HepG2 (cell line): ENCODE results near the gene FAM124B. TPM values are rescaled to one million over a fixed set of nuclear protein-coding genes. Genes with fewer than 3 reads are reported as not detected.

Experiments used
- ATAC-seq: fragments of 200-7000 bp; cut with Tn5 transposase; 3 replicates; pipeline ENCODE4 v1.9.1; 2020; ENCODE audit warnings: mild to moderate bottlenecking, moderate library complexity
- BruUV-seq: library from RNA; stranded (reverse); fragments of 400-500 nt; replicated peaks from 2 replicates; lab custom pipeline; 2021; lab: Mats Ljungman, UMichigan
- CTCF ChIA-PET: fragments of 300-600 bp; formaldehyde crosslinking; extraction: SDS; loops from one replicate; lab custom pipeline; 2021; ENCODE audit warnings: low total read pairs, inconsistent platforms, low intra/inter-chr PET ratio; lab: Yijun Ruan, JAX
- POLR2A ChIA-PET: fragments of 350-600 bp; sonication (Branson Sonifier 250); formaldehyde crosslinking; loops from one replicate; lab custom pipeline; 2020; ENCODE audit warnings: antibody characterized with exemption, inconsistent platforms; lab: Yijun Ruan, JAX
- DNase-seq: peaks from one replicate; pipeline ENCODE4 v3.0.0-alpha.2; 2015; ENCODE audit warnings: low spot score
- FAIRE-seq: peaks from 3 replicates; lab custom pipeline; 2011; peaks lifted over from hg19 to GRCh38; lab: Jason Lieb, UNC
- H2AFZ ChIP-seq: one replicate; pipeline ENCODE4 v1.6.1; 2011; ENCODE audit warnings: low read length, inconsistent platforms
- H3K27ac ChIP-seq: fragments of 300-600 bp; 3 replicates; pipeline ENCODE4 v1.8.0; 2011; ENCODE audit warnings: mixed run types, mild to moderate bottlenecking, mixed read lengths, low read length, inconsistent platforms; ENCODE audit not compliant: insufficient read depth; ENCODE audit errors: extremely low read length
- H3K27me3 ChIP-seq, 2 experiments: fragments of 200-600 bp in 1 of 2; 2 replicates in 1 of 2; 3 replicates in 1 of 2; pipeline versions ENCODE4 v1.6.0 to v1.8.0; 2011; ENCODE audit warnings: low read length in 2 of 2, mild to moderate bottlenecking in 2 of 2, moderate library complexity in 2 of 2, inconsistent platforms in 1 of 2; ENCODE audit not compliant: insufficient read depth in 2 of 2, control insufficient read depth in 1 of 2
- H3K36me3 ChIP-seq, 2 experiments: fragments of 200-600 bp in 1 of 2; replicated peaks in 1 of 2; 2 replicates in 1 of 2; 3 replicates in 1 of 2; pipeline versions ENCODE4 v1.5.1 to v1.8.0; 2011; ENCODE audit warnings: low read length in 2 of 2, inconsistent platforms in 1 of 2; ENCODE audit not compliant: insufficient read depth in 2 of 2, control insufficient read depth in 1 of 2
- H3K4me1 ChIP-seq: 2 replicates; pipeline ENCODE4 v1.5.1; 2012; ENCODE audit warnings: low read length, inconsistent platforms; ENCODE audit not compliant: insufficient read depth
- H3K4me2 ChIP-seq: 2 replicates; pipeline ENCODE4 v1.6.0; 2011; ENCODE audit warnings: low read depth, low read length, inconsistent platforms
- H3K4me3 ChIP-seq, 3 experiments: fragments of 200-600 bp in 1 of 3; sonication (generic), shearing (Covaris generic) in 1 of 3; replicated peaks in 1 of 3; 2 replicates each; pipeline ENCODE4 v1.5.1; 2011 to 2016; ENCODE audit warnings: low read length in 3 of 3, inconsistent platforms in 2 of 3, low read depth in 2 of 3, mild to moderate bottlenecking in 2 of 3, control low read depth in 1 of 3, mixed read lengths in 1 of 3; ENCODE audit not compliant: insufficient read depth in 1 of 3
- H3K79me2 ChIP-seq: one replicate; pipeline ENCODE4 v1.6.1; 2011; ENCODE audit warnings: low read length, inconsistent platforms; ENCODE audit not compliant: insufficient read depth
- H3K9ac ChIP-seq: 2 replicates; pipeline ENCODE4 v1.6.0; 2011; ENCODE audit warnings: mild to moderate bottlenecking, low read depth, low read length, inconsistent platforms; ENCODE audit not compliant: insufficient read depth
- H3K9me3 ChIP-seq: 2 replicates; pipeline ENCODE4 v1.5.1; 2012; ENCODE audit warnings: mild to moderate bottlenecking, low read length
- H4K20me1 ChIP-seq: 2 replicates; pipeline ENCODE4 v1.6.0; 2011; ENCODE audit warnings: inconsistent platforms, mild to moderate bottlenecking, low read length, moderate library complexity; ENCODE audit not compliant: insufficient read depth
- CCDC6 ChIP-seq: sonication (generic); formaldehyde crosslinking; IDR thresholded peaks from 2 replicates; pipeline ENCODE4 v1.8.1; 2022; ENCODE audit warnings: mild to moderate bottlenecking, missing genetic modification reagents, moderate library complexity
- HCFC1 ChIP-seq: fragments of 150-350 bp; IDR thresholded peaks from 2 replicates; pipeline ENCODE4 v1.6.1; 2014; ENCODE audit warnings: low read depth, low read length
- ZNF230 ChIP-seq: sonication (generic); formaldehyde crosslinking; IDR thresholded peaks from 2 replicates; pipeline ENCODE4 v1.4.0; 2020; ENCODE audit warnings: mild to moderate bottlenecking, missing genetic modification reagents
- ZNF234 ChIP-seq: sonication (generic); formaldehyde crosslinking; conservative IDR thresholded peaks from 2 replicates; pipeline ENCODE4 v1.5.1; 2020; ENCODE audit warnings: mild to moderate bottlenecking, missing genetic modification reagents
- ZNF660 ChIP-seq: sonication (generic); formaldehyde crosslinking; IDR thresholded peaks from 2 replicates; pipeline ENCODE4 v1.5.1; 2020; ENCODE audit warnings: mild to moderate bottlenecking, low read depth, missing genetic modification reagents, borderline replicate concordance
- ZNF670 ChIP-seq: sonication (generic); formaldehyde crosslinking; IDR thresholded peaks from 2 replicates; pipeline ENCODE4 v1.8.0; 2022; ENCODE audit warnings: mild to moderate bottlenecking, missing genetic modification reagents, borderline replicate concordance
- ZNF777 ChIP-seq: sonication (generic); formaldehyde crosslinking; IDR thresholded peaks from 2 replicates; pipeline ENCODE4 v1.4.0; 2020; ENCODE audit warnings: missing genetic modification reagents
- WGBS: methylation state at CpG from one replicate; pipeline ENCODE4 v1.1.6; 2017; ENCODE audit warnings: low lambda C conversion rate; 5-methylcytosine and 5-hydroxymethylcytosine counted together
- in situ Hi-C: cut with HindIII; loops from 2 replicates; pipeline ENCODE4 v1.10.0; 2017; ENCODE audit warnings: low pct_unique_long_range_greater_than_20kb; ENCODE audit not compliant: extremely low pct_ligation_motif_present
- intact Hi-C: fragments of 100-400 bp; cut with micrococcal nuclease; formaldehyde crosslinking; loops from one replicate; pipeline ENCODE4 v1.10.0; 2022; ENCODE audit not compliant: unreplicated experiment
- polyA plus RNA-seq, 8 experiments: library from polyadenylated mRNA; depleted of rRNA in 3 of 8; stranded (reverse) in 7 of 8; unstranded in 1 of 8; fragments of >200 nt; fragmentation: Illumina TruSeq in 4 of 8; extraction: Trizol in 4 of 8; gene quantifications; 2 replicates each; pipeline versions ENCODE4 v1.2.1 to v1.2.3, GENCODE V29; 2011 to 2016; ENCODE audit warnings: low read depth in 4 of 8, missing spikeins in 1 of 8, mixed read lengths in 1 of 8; ENCODE audit not compliant: insufficient read depth in 1 of 8
- total RNA-seq, 5 experiments: library from RNA; depleted of rRNA; stranded (reverse); fragments of >200 nt; fragmentation: Illumina TruSeq; extraction: Trizol; gene quantifications; 2 replicates each; pipeline ENCODE4 v1.2.3, GENCODE V29; 2016; ENCODE audit warnings: low read depth in 1 of 5
- TF ChIP-seq, protein P1 (sequence below): sonication (generic); formaldehyde crosslinking; IDR thresholded peaks from 2 replicates; pipeline ENCODE4 v1.5.0; 2020; ENCODE audit warnings: missing genetic modification reagents
- TF ChIP-seq, protein P2 (sequence below), 2 experiments: fragments of 450-650 bp in 1 of 2; sonication (generic) in 1 of 2; formaldehyde crosslinking in 1 of 2; IDR thresholded peaks; 2 replicates each; pipeline versions ENCODE4 v1.6.1 to v1.8.0; 2016 to 2022; ENCODE audit warnings: antibody characterized with exemption in 1 of 2, mild to moderate bottlenecking in 1 of 2, missing genetic modification reagents in 1 of 2

Gene FAM124B
- total and polyA plus RNA-seq, 2 of the 13 experiments (the other 11 are each of a cell fraction or from before 2014, with no cell fraction given) = not detected

DNA sequence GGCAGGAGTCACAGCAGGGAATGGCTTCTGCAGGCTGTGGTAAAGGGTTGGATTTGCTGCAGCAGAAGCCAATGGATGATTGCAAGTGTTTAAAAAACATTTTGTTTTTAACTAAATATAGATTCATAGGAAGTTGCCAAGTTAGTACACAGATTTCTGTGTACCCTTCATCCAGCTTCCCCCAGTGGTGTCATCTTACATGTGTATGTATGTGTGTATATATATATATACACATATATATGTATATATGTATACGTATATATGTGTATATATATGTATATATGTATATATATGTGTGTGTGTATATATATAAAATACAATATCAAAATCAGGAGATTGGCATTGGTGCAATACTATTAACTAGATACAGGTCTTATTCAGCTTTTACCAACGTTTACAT, 19.2 kb upstream of the FAM124B start:
- Histone ChIP-seq H3K79me2 (no peaks in the 10 kb centered on the region), H3K4me3 (no peak overlapping the region), H4K20me1 (no peaks in the 10 kb centered on the region), H3K4me1 (peaks cover 7% of the 10 kb centered on the region; the same call in 1 of the 2 replicates), H3K36me3 (no peaks in the 10 kb centered on the region), H3K27ac (no peak overlapping the region), H3K27me3 (no peaks in the 10 kb centered on the region), H3K4me2 (no peak overlapping the region), H3K9me3 (no peaks in the 10 kb centered on the region), H2AFZ (no peak overlapping the region), H3K9ac (no peak overlapping the region)
- POLR2A ChIA-PET = no interaction called here
- WGBS = 10% methylated on average over 2 of the region's 2 CpGs
- TF ChIP-seq ZNF230 (CRISPR knock-in tag) (no peak), HCFC1 (no peak), ZNF234 (CRISPR knock-in tag) (no peak)
- in situ Hi-C loops = no loop called here
- intact Hi-C loops = no loop called here
- ATAC-seq (no peak), DNase-seq (no peak), FAIRE-seq (no peak)
- BruUV-seq = no TSS peak
- CTCF ChIA-PET = no interaction called here

DNA sequence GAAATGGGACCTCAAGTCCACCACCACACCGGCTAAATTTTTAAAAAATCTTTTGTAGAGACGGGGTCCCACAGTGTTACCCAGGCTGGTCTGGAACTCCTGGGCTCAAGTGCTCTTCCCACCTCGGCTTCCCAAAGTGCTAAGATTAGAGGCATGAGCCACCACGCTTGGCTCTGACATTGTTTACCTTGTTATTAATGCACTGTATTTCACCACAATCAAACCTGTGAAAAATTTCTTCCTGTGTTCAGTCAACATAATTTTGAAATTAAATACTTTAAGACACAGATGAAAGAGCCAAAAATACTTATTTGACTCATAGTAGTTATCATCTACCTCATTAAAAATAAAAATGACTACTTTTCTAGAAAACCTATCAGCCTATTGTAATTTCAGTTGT, 16.0 kb upstream of the FAM124B start:
- Histone ChIP-seq H3K4me1 (peaks cover 7% of the 10 kb centered on the region; the same call in 1 of the 2 replicates), H3K4me2 (no peak overlapping the region), H3K27me3 (peaks cover 0 to 5% of the 10 kb centered on the region in 2 experiments; a peak in 1 of 5 replicates), H3K9me3 (no peaks in the 10 kb centered on the region), H3K9ac (no peak overlapping the region), H3K36me3 (no peaks in the 10 kb centered on the region), H3K79me2 (no peaks in the 10 kb centered on the region), H3K27ac (no peak overlapping the region), H2AFZ (no peak overlapping the region), H3K4me3 (no peak overlapping the region), H4K20me1 (no peaks in the 10 kb centered on the region)
- BruUV-seq = no TSS peak
- in situ Hi-C loops = no loop called here
- intact Hi-C loops = no loop called here
- FAIRE-seq = no peak
- CTCF ChIA-PET = no interaction called here
- no peak for ATAC-seq
- POLR2A ChIA-PET = no interaction called here
- no peak for DNase-seq
- 50% methylated on average over 4 of the region's 4 CpGs for WGBS
- TF ChIP-seq, protein P1, sequence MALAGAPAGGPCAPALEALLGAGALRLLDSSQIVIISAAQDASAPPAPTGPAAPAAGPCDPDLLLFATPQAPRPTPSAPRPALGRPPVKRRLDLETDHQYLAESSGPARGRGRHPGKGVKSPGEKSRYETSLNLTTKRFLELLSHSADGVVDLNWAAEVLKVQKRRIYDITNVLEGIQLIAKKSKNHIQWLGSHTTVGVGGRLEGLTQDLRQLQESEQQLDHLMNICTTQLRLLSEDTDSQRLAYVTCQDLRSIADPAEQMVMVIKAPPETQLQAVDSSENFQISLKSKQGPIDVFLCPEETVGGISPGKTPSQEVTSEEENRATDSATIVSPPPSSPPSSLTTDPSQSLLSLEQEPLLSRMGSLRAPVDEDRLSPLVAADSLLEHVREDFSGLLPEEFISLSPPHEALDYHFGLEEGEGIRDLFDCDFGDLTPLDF (CRISPR knock-in tag) = no peak
- no peak for TF ChIP-seq ZNF670 (CRISPR knock-in tag)
- no peak for TF ChIP-seq CCDC6 (CRISPR knock-in tag)
- TF ChIP-seq, protein P2, sequence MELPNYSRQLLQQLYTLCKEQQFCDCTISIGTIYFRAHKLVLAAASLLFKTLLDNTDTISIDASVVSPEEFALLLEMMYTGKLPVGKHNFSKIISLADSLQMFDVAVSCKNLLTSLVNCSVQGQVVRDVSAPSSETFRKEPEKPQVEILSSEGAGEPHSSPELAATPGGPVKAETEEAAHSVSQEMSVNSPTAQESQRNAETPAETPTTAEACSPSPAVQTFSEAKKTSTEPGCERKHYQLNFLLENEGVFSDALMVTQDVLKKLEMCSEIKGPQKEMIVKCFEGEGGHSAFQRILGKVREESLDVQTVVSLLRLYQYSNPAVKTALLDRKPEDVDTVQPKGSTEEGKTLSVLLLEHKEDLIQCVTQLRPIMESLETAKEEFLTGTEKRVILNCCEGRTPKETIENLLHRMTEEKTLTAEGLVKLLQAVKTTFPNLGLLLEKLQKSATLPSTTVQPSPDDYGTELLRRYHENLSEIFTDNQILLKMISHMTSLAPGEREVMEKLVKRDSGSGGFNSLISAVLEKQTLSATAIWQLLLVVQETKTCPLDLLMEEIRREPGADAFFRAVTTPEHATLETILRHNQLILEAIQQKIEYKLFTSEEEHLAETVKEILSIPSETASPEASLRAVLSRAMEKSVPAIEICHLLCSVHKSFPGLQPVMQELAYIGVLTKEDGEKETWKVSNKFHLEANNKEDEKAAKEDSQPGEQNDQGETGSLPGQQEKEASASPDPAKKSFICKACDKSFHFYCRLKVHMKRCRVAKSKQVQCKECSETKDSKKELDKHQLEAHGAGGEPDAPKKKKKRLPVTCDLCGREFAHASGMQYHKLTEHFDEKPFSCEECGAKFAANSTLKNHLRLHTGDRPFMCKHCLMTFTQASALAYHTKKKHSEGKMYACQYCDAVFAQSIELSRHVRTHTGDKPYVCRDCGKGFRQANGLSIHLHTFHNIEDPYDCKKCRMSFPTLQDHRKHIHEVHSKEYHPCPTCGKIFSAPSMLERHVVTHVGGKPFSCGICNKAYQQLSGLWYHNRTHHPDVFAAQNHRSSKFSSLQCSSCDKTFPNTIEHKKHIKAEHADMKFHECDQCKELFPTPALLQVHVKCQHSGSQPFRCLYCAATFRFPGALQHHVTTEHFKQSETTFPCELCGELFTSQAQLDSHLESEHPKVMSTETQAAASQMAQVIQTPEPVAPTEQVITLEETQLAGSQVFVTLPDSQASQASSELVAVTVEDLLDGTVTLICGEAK (IDR thresholded peaks at IDR 0.05) = no peak
- TF ChIP-seq, protein P2 (CRISPR knock-in tag; IDR thresholded peaks at IDR 0.05) = no peak
- no peak for TF ChIP-seq ZNF777 (CRISPR knock-in tag)
- no peak for TF ChIP-seq ZNF660
